ENCODE results near the gene ROMO1. TPM values are rescaled to one million over a fixed set of nuclear protein-coding genes. Genes with fewer than 3 reads are reported as not detected.

Gene ROMO1
- polyA plus RNA-seq (ENCODE audit: low read depth in 6 of 6) = 100 to 1,000 TPM; 256 to 337 (median 292) TPM

- peaks cover 18 to 34% (median 22%) of the 10 kb centered on the region in 3 donors for H3K4me1 Mint-ChIP-seq
- no peaks in the 10 kb centered on the region for H3K9me3 Mint-ChIP-seq
- H3K27me3 Mint-ChIP-seq = no peaks in the 10 kb centered on the region
- peak; percentile 92 to 93 for ATAC-seq (ENCODE audit: low read depth in 2 of 2)
- DNase-seq = peak; percentile 79
- peak within 1 kb of the TSS; percentile 90 to 97 (median 94) for H3K27ac Mint-ChIP-seq
- peaks cover 18 to 20% of the 10 kb centered on the region in 2 donors for H3K36me3 Mint-ChIP-seq
- H3K4me3 Mint-ChIP-seq = peak within 1 kb of the TSS; percentile 88 to 99 (median 94)
Observed at GRCh38 chr20:35699127-35699956, at the start of gene ROMO1, which contains the start of gene NFS1. Gene ROMO1 (plus strand): TSS chr20:35699405. CDS start chr20:35699633, 228 bp downstream. Gene NFS1 (minus strand): TSS chr20:35699352. CDS start chr20:35699288, 64 bp downstream.

- H3K4me3 Mint-ChIP-seq = no peak overlapping the region
- no peaks in the 10 kb centered on the region for H3K9me3 Mint-ChIP-seq
- no peaks in the 10 kb centered on the region for H3K27me3 Mint-ChIP-seq
- DNase-seq (no peak), ATAC-seq (ENCODE audit: low read depth in 2 of 2) (no peak)
- H3K4me1 Mint-ChIP-seq = peaks cover 15 to 26% (median 17%) of the 10 kb centered on the region in 3 donors
- H3K27ac Mint-ChIP-seq = peak overlapping the region in 2 of 6 donors; percentile 0 to 51
- H3K36me3 Mint-ChIP-seq = no peaks in the 10 kb centered on the region
Observed at GRCh38 chr20:35650632-35651031, 48.6 kb upstream of the ROMO1 start.

- H3K4me3 Mint-ChIP-seq = no peak overlapping the region
- no peaks in the 10 kb centered on the region for H3K9me3 Mint-ChIP-seq
- DNase-seq (no peak), ATAC-seq (ENCODE audit: low read depth in 2 of 2) (no peak)
- peaks cover 11 to 19% (median 14%) of the 10 kb centered on the region in 3 donors for H3K4me1 Mint-ChIP-seq
- no peaks in the 10 kb centered on the region for H3K36me3 Mint-ChIP-seq
- H3K27me3 Mint-ChIP-seq = no peaks in the 10 kb centered on the region
- H3K27ac Mint-ChIP-seq = no peak overlapping the region
Observed at GRCh38 chr20:35651958-35652357, 47.2 kb upstream of the ROMO1 start.

GRCh38 chr20:35652641-35653429 lies 46.4 kb upstream of the ROMO1 start:
- ATAC-seq (ENCODE audit: low read depth in 2 of 2) (no peak), DNase-seq (no peak)
- Mint-ChIP-seq H3K4me1 (peaks cover 13 to 20% (median 18%) of the 10 kb centered on the region in 3 donors), H3K4me3 (no peak overlapping the region), H3K9me3 (no peaks in the 10 kb centered on the region), H3K36me3 (no peaks in the 10 kb centered on the region), H3K27ac (no peak overlapping the region), H3K27me3 (no peaks in the 10 kb centered on the region)

GRCh38 chr20:35653430-35653734 lies 45.8 kb upstream of the ROMO1 start:
- H3K4me3 Mint-ChIP-seq = no peak overlapping the region
- peaks cover 13 to 22% (median 20%) of the 10 kb centered on the region in 3 donors for H3K4me1 Mint-ChIP-seq
- no peak for ATAC-seq (ENCODE audit: low read depth in 2 of 2)
- H3K36me3 Mint-ChIP-seq = no peaks in the 10 kb centered on the region
- H3K27ac Mint-ChIP-seq = no peak overlapping the region
- no peak for DNase-seq
- no peaks in the 10 kb centered on the region for H3K27me3 Mint-ChIP-seq
- H3K9me3 Mint-ChIP-seq = no peaks in the 10 kb centered on the region

- Mint-ChIP-seq H3K36me3 (no peaks in the 10 kb centered on the region), H3K27me3 (no peaks in the 10 kb centered on the region), H3K4me1 (peaks cover 16 to 25% (median 23%) of the 10 kb centered on the region in 3 donors), H3K27ac (no peak overlapping the region), H3K9me3 (no peaks in the 10 kb centered on the region), H3K4me3 (no peak overlapping the region)
- ATAC-seq (ENCODE audit: low read depth in 2 of 2) (no peak), DNase-seq (no peak)
Observed at GRCh38 chr20:35653893-35654292, 45.3 kb upstream of the ROMO1 start.

- ATAC-seq (ENCODE audit: low read depth in 2 of 2) (no peak), DNase-seq (no peak)
- Mint-ChIP-seq H3K27me3 (no peaks in the 10 kb centered on the region), H3K27ac (no peak overlapping the region), H3K9me3 (no peaks in the 10 kb centered on the region), H3K4me1 (peaks cover 20 to 28% (median 28%) of the 10 kb centered on the region in 3 donors), H3K36me3 (no peaks in the 10 kb centered on the region), H3K4me3 (no peak overlapping the region)
Observed at GRCh38 chr20:35654415-35654814, 44.8 kb upstream of the ROMO1 start.

GRCh38 chr20:35657271-35657670 lies 41.9 kb upstream of the ROMO1 start:
- ATAC-seq (ENCODE audit: low read depth in 2 of 2) (no peak), DNase-seq (no peak)
- Mint-ChIP-seq H3K36me3 (no peaks in the 10 kb centered on the region), H3K27me3 (no peaks in the 10 kb centered on the region), H3K9me3 (no peaks in the 10 kb centered on the region), H3K4me3 (peak overlapping the region in 1 of 8 donors; percentile 14), H3K4me1 (peaks cover 25 to 52% (median 40%) of the 10 kb centered on the region in 3 donors), H3K27ac (peak overlapping the region in 4 of 6 donors; percentile 68 to 85 (median 78))

GRCh38 chr20:35660122-35660937 lies 38.9 kb upstream of the ROMO1 start:
- Mint-ChIP-seq H3K4me3 (peak overlapping the region in 7 of 8 donors; percentile 9 to 99 (median 25)), H3K4me1 (peaks cover 51 to 74% (median 65%) of the 10 kb centered on the region in 3 donors), H3K9me3 (no peaks in the 10 kb centered on the region), H3K27ac (peak overlapping the region in 5 of 6 donors; percentile 16 to 99 (median 65)), H3K36me3 (no peaks in the 10 kb centered on the region), H3K27me3 (no peaks in the 10 kb centered on the region)
- DNase-seq (no peak), ATAC-seq (ENCODE audit: low read depth in 2 of 2) (no peak)

GRCh38 chr20:35661053-35661452 lies 38.2 kb upstream of the ROMO1 start:
- H3K9me3 Mint-ChIP-seq = no peaks in the 10 kb centered on the region
- H3K27me3 Mint-ChIP-seq = no peaks in the 10 kb centered on the region
- DNase-seq (no peak), ATAC-seq (ENCODE audit: low read depth in 2 of 2) (no peak)
- peak overlapping the region in 4 of 6 donors; percentile 42 to 99 (median 94) for H3K27ac Mint-ChIP-seq
- H3K36me3 Mint-ChIP-seq = no peaks in the 10 kb centered on the region
- peak overlapping the region in 5 of 8 donors; percentile 87 to 99 (median 96) for H3K4me3 Mint-ChIP-seq
- peaks cover 51 to 74% (median 65%) of the 10 kb centered on the region in 3 donors for H3K4me1 Mint-ChIP-seq

- Mint-ChIP-seq H3K36me3 (no peaks in the 10 kb centered on the region), H3K27ac (peak overlapping the region; percentile 34 to 100 (median 90)), H3K9me3 (no peaks in the 10 kb centered on the region), H3K4me1 (peaks cover 51 to 70% (median 61%) of the 10 kb centered on the region in 3 donors), H3K27me3 (no peaks in the 10 kb centered on the region), H3K4me3 (peak overlapping the region; percentile 71 to 99 (median 94))
- DNase-seq (no peak), ATAC-seq (ENCODE audit: low read depth in 2 of 2) (no peak)
Observed at GRCh38 chr20:35661908-35662307, 37.3 kb upstream of the ROMO1 start.

GRCh38 chr20:35662551-35662950 lies 36.7 kb upstream of the ROMO1 start:
- Mint-ChIP-seq H3K4me1 (peaks cover 46 to 66% (median 55%) of the 10 kb centered on the region in 3 donors), H3K4me3 (peak overlapping the region; percentile 87 to 99 (median 96)), H3K27ac (peak overlapping the region; percentile 83 to 100 (median 98)), H3K36me3 (no peaks in the 10 kb centered on the region), H3K27me3 (no peaks in the 10 kb centered on the region), H3K9me3 (no peaks in the 10 kb centered on the region)
- no peak for DNase-seq
- ATAC-seq (ENCODE audit: low read depth in 2 of 2) = no peak
